HTERT RPE-1 (cell line): ENCODE results near the gene PDSS2.

Experiments used
- in situ Hi-C: fragments of 300-500 bp; cut with MboI; formaldehyde crosslinking; loops from 4 replicates; pipeline ENCODE4 v1.14.3; 2020; ENCODE audit warnings: low sequenced_read_pairs

PDSS2 gene

GRCh38 chr6:107419733-107420132 lies 39.6 kb downstream of the PDSS2 start:
- in situ Hi-C loops: no loop called here

GRCh38 chr6:107418118-107418517 lies 41.2 kb downstream of the PDSS2 start:
- in situ Hi-C loops: no loop called here

- in situ Hi-C loops: no loop called here
Measured at GRCh38 chr6:107416145-107416544, 43.2 kb downstream of the PDSS2 start.

GRCh38 chr6:107413966-107414645 lies 45.3 kb downstream of the PDSS2 start:
- in situ Hi-C loops: no loop called here

- in situ Hi-C loops: no loop called here
Measured at GRCh38 chr6:107411161-107411560, 48.2 kb downstream of the PDSS2 start.

- in situ Hi-C loops: no loop called here
Measured at GRCh38 chr6:107409942-107410341, 49.4 kb downstream of the PDSS2 start.

GRCh38 chr6:107408714-107409113 lies 50.6 kb downstream of the PDSS2 start:
- in situ Hi-C loops: no loop called here

GRCh38 chr6:107405002-107405401 lies 54.4 kb downstream of the PDSS2 start:
- in situ Hi-C loops: no loop called here

GRCh38 chr6:107402533-107402932 lies 56.8 kb downstream of the PDSS2 start:
- in situ Hi-C loops: no loop called here

- in situ Hi-C loops: no loop called here
Measured at GRCh38 chr6:107401573-107401972, 57.8 kb downstream of the PDSS2 start.

GRCh38 chr6:107400616-107401147 lies 58.7 kb downstream of the PDSS2 start:
- in situ Hi-C loops: no loop called here

GRCh38 chr6:107399935-107400334 lies 59.4 kb downstream of the PDSS2 start:
- in situ Hi-C loops: no loop called here

- in situ Hi-C loops: no loop called here
Measured at GRCh38 chr6:107398001-107398400, 61.4 kb downstream of the PDSS2 start.

GRCh38 chr6:107396211-107396610 lies 63.2 kb downstream of the PDSS2 start:
- in situ Hi-C loops: no loop called here

GRCh38 chr6:107392069-107392468 lies 67.3 kb downstream of the PDSS2 start:
- in situ Hi-C loops: no loop called here

- in situ Hi-C loops: no loop called here
Measured at GRCh38 chr6:107390685-107391435, 68.5 kb downstream of the PDSS2 start.

- in situ Hi-C loops: no loop called here
Measured at GRCh38 chr6:107390056-107390455, 69.3 kb downstream of the PDSS2 start.

- in situ Hi-C loops: no loop called here
Measured at GRCh38 chr6:107386904-107387303, 72.5 kb downstream of the PDSS2 start.

- in situ Hi-C loops: no loop called here
Measured at GRCh38 chr6:107386340-107386739, 73.0 kb downstream of the PDSS2 start.

- in situ Hi-C loops: no loop called here
Measured at GRCh38 chr6:107383705-107384104, 75.7 kb downstream of the PDSS2 start.

- in situ Hi-C loops: no loop called here
Measured at GRCh38 chr6:107374264-107374663, 85.1 kb downstream of the PDSS2 start.

GRCh38 chr6:107369493-107369892 lies 89.9 kb downstream of the PDSS2 start:
- in situ Hi-C loops: no loop called here
